IMR-90 (cell line): ENCODE data around the gene TMEM131. TPM values are rescaled to one million over a fixed set of nuclear protein-coding genes. Genes with fewer than 3 reads are reported as not detected.

Experiments used
- ATAC-seq: fragments of 200-7000 bp; cut with Tn5 transposase; 2 replicates; pipeline ENCODE4 v1.9.1; 2020; ENCODE audit warnings: low read depth, mild to moderate bottlenecking, moderate library complexity
- BruUV-seq: library from RNA; stranded (reverse); fragments of 400-500 nt; replicated peaks from 2 replicates; lab custom pipeline; 2021; lab: Mats Ljungman, UMichigan
- CTCF ChIA-PET: fragments of 300-600 bp; formaldehyde crosslinking; extraction: SDS; loops from one replicate; lab custom pipeline; 2021; ENCODE audit warnings: antibody characterized with exemption; lab: Yijun Ruan, JAX
- POLR2A ChIA-PET: fragments of 300-600 bp; sonication (Branson Sonifier 250); formaldehyde crosslinking; loops from one replicate; lab custom pipeline; 2022; ENCODE audit warnings: antibody characterized with exemption; ENCODE audit not compliant: unreplicated experiment; lab: Charles Lee
- DNase-seq: peaks from one replicate; pipeline ENCODE4 v3.0.0; 2013
- H2AFZ ChIP-seq: replicated peaks from 2 replicates; pipeline ENCODE3; 2013; ENCODE audit warnings: low read length, mild to moderate bottlenecking; ENCODE audit not compliant: poor library complexity
- H2AK5ac ChIP-seq: 2 replicates; pipeline ENCODE4 v1.6.1; 2013; ENCODE audit warnings: low read depth, low read length, inconsistent platforms
- H2AK9ac ChIP-seq: replicated peaks from 2 replicates; pipeline ENCODE3; 2013; ENCODE audit warnings: mild to moderate bottlenecking, low read depth, low read length, moderate library complexity; ENCODE audit not compliant: poor library complexity
- H2BK120ac ChIP-seq: 2 replicates; pipeline ENCODE4 v1.6.1; 2013; ENCODE audit warnings: low read depth, low read length, inconsistent platforms
- H2BK15ac ChIP-seq: 3 replicates; pipeline ENCODE4 v1.6.1; 2013; ENCODE audit warnings: low read depth, low read length, inconsistent platforms
- H2BK20ac ChIP-seq: 2 replicates; pipeline ENCODE4 v1.6.1; 2013; ENCODE audit warnings: low read depth, mild to moderate bottlenecking, inconsistent platforms, low read length, moderate library complexity
- H2BK5ac ChIP-seq: 2 replicates; pipeline ENCODE4 v1.6.1; 2013; ENCODE audit warnings: mild to moderate bottlenecking, low read depth, low read length, inconsistent platforms; ENCODE audit not compliant: poor library complexity, severe bottlenecking
- H3K14ac ChIP-seq: replicated peaks from 2 replicates; pipeline ENCODE4 v1.6.1; 2013; ENCODE audit warnings: low read depth, low read length, inconsistent platforms
- H3K18ac ChIP-seq: 2 replicates; pipeline ENCODE4 v1.6.1; 2013; ENCODE audit warnings: low read depth, low read length, control low read depth
- H3K23ac ChIP-seq: 2 replicates; pipeline ENCODE4 v1.6.1; 2013; ENCODE audit warnings: low read depth, low read length, inconsistent platforms
- H3K27ac ChIP-seq: 2 replicates; pipeline ENCODE4 v1.5.1; 2013; ENCODE audit warnings: mild to moderate bottlenecking, control low read depth, low read length; ENCODE audit not compliant: insufficient read depth
- H3K27me3 ChIP-seq: 2 replicates; pipeline ENCODE4 v1.6.1; 2013; ENCODE audit warnings: low read length; ENCODE audit not compliant: control insufficient read depth, insufficient read depth
- H3K36me3 ChIP-seq: 2 replicates; pipeline ENCODE4 v1.6.1; 2013; ENCODE audit warnings: low read length, mixed read lengths; ENCODE audit not compliant: control insufficient read depth, insufficient read depth
- H3K4ac ChIP-seq: 2 replicates; pipeline ENCODE4 v1.6.1; 2013; ENCODE audit warnings: low read depth, low read length, inconsistent platforms
- H3K4me1 ChIP-seq: 2 replicates; pipeline ENCODE4 v1.6.1; 2013; ENCODE audit warnings: low read length, mixed read lengths; ENCODE audit not compliant: control insufficient read depth, insufficient read depth
- H3K4me2 ChIP-seq: 2 replicates; pipeline ENCODE4 v1.6.1; 2013; ENCODE audit warnings: low read depth, mild to moderate bottlenecking, control low read depth, low read length, moderate library complexity
- H3K4me3 ChIP-seq: 2 replicates; pipeline ENCODE4 v1.5.1; 2013; ENCODE audit warnings: low read depth, mild to moderate bottlenecking, control low read depth, low read length, moderate library complexity; ENCODE audit not compliant: insufficient read depth
- H3K56ac ChIP-seq: 2 replicates; pipeline ENCODE4 v1.6.1; 2013; ENCODE audit warnings: low read length, inconsistent platforms; ENCODE audit not compliant: insufficient read depth; ENCODE audit errors: extremely low read depth
- H3K79me1 ChIP-seq, 2 experiments: 2 replicates each; pipeline ENCODE4 v1.6.1; 2013; ENCODE audit warnings: low read length in 2 of 2, inconsistent platforms in 1 of 2, low read depth in 1 of 2
- H3K9ac ChIP-seq: 2 replicates; pipeline ENCODE4 v1.6.1; 2013; ENCODE audit warnings: low read depth, low read length, control low read depth
- H3K9me1 ChIP-seq: 2 replicates; pipeline ENCODE4 v1.6.1; 2013; ENCODE audit warnings: low read length, inconsistent platforms; ENCODE audit not compliant: insufficient read depth
- H3K9me3 ChIP-seq: 2 replicates; pipeline ENCODE4 v1.6.1; 2013; ENCODE audit warnings: low read length; ENCODE audit not compliant: control insufficient read depth, insufficient read depth
- H4K20me1 ChIP-seq: 2 replicates; pipeline ENCODE4 v1.6.1; 2013; ENCODE audit warnings: low read length, inconsistent platforms; ENCODE audit not compliant: insufficient read depth
- H4K5ac ChIP-seq: 2 replicates; pipeline ENCODE4 v1.6.1; 2013; ENCODE audit warnings: mild to moderate bottlenecking, low read depth, low read length, control low read depth
- H4K8ac ChIP-seq, 2 experiments: 2 replicates each; pipeline ENCODE4 v1.6.1; 2013; ENCODE audit warnings: low read depth in 2 of 2, low read length in 2 of 2, control low read depth in 1 of 2, inconsistent platforms in 1 of 2
- H4K91ac ChIP-seq: 2 replicates; pipeline ENCODE4 v1.6.1; 2013; ENCODE audit warnings: low read depth, low read length, inconsistent platforms; ENCODE audit not compliant: insufficient read depth
- BHLHE40 ChIP-seq: fragments of 150-350 bp; IDR thresholded peaks from 2 replicates; pipeline ENCODE4 v1.6.1; 2016; ENCODE audit warnings: mild to moderate bottlenecking, low read depth, low read length
- CEBPB ChIP-seq: IDR thresholded peaks from 2 replicates; pipeline ENCODE4 v1.6.1; 2012; ENCODE audit warnings: low read depth, low read length, improper control_type of control experiment
- CHD1 ChIP-seq: IDR thresholded peaks from 2 replicates; pipeline ENCODE4 v1.6.1; 2012; ENCODE audit warnings: low read depth, low read length, improper control_type of control experiment
- ELK1 ChIP-seq: fragments of 150-350 bp; IDR thresholded peaks from 2 replicates; pipeline ENCODE4 v1.6.1; 2016; ENCODE audit warnings: low read depth, mild to moderate bottlenecking, low read length, moderate library complexity, borderline replicate concordance
- FOS ChIP-seq: fragments of 150-350 bp; IDR thresholded peaks from 2 replicates; pipeline ENCODE4 v1.6.1; 2016; ENCODE audit warnings: low read depth, low read length
- MAFK ChIP-seq: IDR thresholded peaks from 2 replicates; pipeline ENCODE4 v1.6.1; 2012; ENCODE audit warnings: low read depth, low read length, improper control_type of control experiment
- MAZ ChIP-seq: IDR thresholded peaks from 2 replicates; pipeline ENCODE4 v1.6.1; 2012; ENCODE audit warnings: low read depth, mild to moderate bottlenecking, low read length, improper control_type of control experiment, moderate library complexity, borderline replicate concordance
- MXI1 ChIP-seq: IDR thresholded peaks from 2 replicates; pipeline ENCODE4 v1.6.1; 2012; ENCODE audit warnings: low read depth, mild to moderate bottlenecking, low read length, moderate library complexity, borderline replicate concordance
- NFE2L2 ChIP-seq: fragments of 150-350 bp; IDR thresholded peaks from 2 replicates; pipeline ENCODE4 v1.6.1; 2016; ENCODE audit warnings: low read depth, mild to moderate bottlenecking, low read length
- POLR2A ChIP-seq: IDR thresholded peaks from 2 replicates; pipeline ENCODE4 v1.6.1; 2012; ENCODE audit warnings: mild to moderate bottlenecking, low read depth, low read length
- RAD21 ChIP-seq: IDR thresholded peaks from 2 replicates; pipeline ENCODE4 v1.6.1; 2012; ENCODE audit warnings: low read length, improper control_type of control experiment
- RCOR1 ChIP-seq: IDR thresholded peaks from 2 replicates; pipeline ENCODE4 v1.6.1; 2012; ENCODE audit warnings: mild to moderate bottlenecking, low read length, improper control_type of control experiment; ENCODE audit not compliant: insufficient replicate concordance
- RFX5 ChIP-seq: IDR thresholded peaks from 2 replicates; pipeline ENCODE4 v1.8.0; 2012; ENCODE audit warnings: low read depth, mild to moderate bottlenecking, low read length, moderate library complexity
- SMC3 ChIP-seq: fragments of 150-350 bp; IDR thresholded peaks from 2 replicates; pipeline ENCODE4 v1.6.1; 2016; ENCODE audit warnings: low read depth, mild to moderate bottlenecking, antibody characterized with exemption, low read length, moderate library complexity
- WGBS, 2 experiments: methylation state at CpG; one replicate each; pipeline versions ENCODE4 v1.1.5 to v1.1.7; 2013; ENCODE audit warnings: missing lambda C conversion rate in 2 of 2; ENCODE audit not compliant: insufficient read length in 1 of 2; ENCODE audit errors: extremely low coverage in 2 of 2; 5-methylcytosine and 5-hydroxymethylcytosine counted together
- dilution Hi-C: fragments of 300-500 bp; cut with HindIII; formaldehyde crosslinking; loops from one replicate; pipeline ENCODE4 v1.14.3; 2018; ENCODE audit warnings: low sequenced_read_pairs; ENCODE audit not compliant: unreplicated experiment
- in situ Hi-C: fragments of 300-500 bp; cut with MboI; formaldehyde crosslinking; loops from 3 replicates; pipeline ENCODE4 v1.14.3; 2019; ENCODE audit warnings: low sequenced_read_pairs, inconsistent platforms, mixed read lengths
- intact Hi-C: fragments of 100-400 bp; cut with micrococcal nuclease; formaldehyde crosslinking; loops from 2 replicates; pipeline ENCODE4 v1.10.0; 2022
- polyA plus RNA-seq, 3 experiments: library from polyadenylated mRNA; depleted of rRNA; stranded (reverse); fragments of >200 nt; gene quantifications; 2 replicates each; pipeline ENCODE4 v1.2.3, GENCODE V29; 2012; ENCODE audit warnings: low replicate concordance in 1 of 3
- total RNA-seq: library from RNA; depleted of rRNA; stranded (reverse); fragments of >200 nt; gene quantifications from 2 replicates; pipeline ENCODE4 v1.2.3, GENCODE V29; 2012
- TF ChIP-seq, protein P1 (sequence below): conservative IDR thresholded peaks from 2 replicates; pipeline ENCODE4 v1.5.1; 2012; ENCODE audit warnings: mild to moderate bottlenecking, low read depth, low read length, improper control_type of control experiment
- TF ChIP-seq, protein P2 (sequence below): fragments of 150-350 bp; IDR thresholded peaks from 2 replicates; pipeline ENCODE4 v1.6.1; 2017; ENCODE audit warnings: mild to moderate bottlenecking, antibody characterized with exemption, low read length, low read depth

TMEM131 gene
- total and polyA plus RNA-seq, 2 of the 4 experiments (the other 2 are of a cell fraction) = 13.3 to 14.0 TPM

DNA sequence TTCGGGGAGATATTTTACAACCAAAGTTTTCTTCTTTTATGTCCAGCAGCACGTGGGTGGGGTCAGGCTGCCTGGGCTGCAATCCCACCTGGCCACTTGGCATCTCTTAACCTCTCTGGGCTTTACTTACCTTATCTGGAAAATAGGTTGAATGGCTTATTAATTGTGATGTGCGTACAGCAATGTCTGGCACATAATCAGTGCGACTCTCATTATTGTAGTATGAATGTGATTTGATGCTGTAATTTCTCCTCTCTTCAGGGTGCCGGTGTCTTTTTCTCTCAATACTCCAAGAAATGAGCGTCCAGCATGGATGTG is 284.4 kb downstream of the TMEM131 start:
- in situ Hi-C loops = no loop called here
- Histone ChIP-seq H2BK20ac (no peak overlapping the region), H3K36me3 (no peaks in the 10 kb centered on the region), H3K9ac (no peak overlapping the region), H4K20me1 (no peaks in the 10 kb centered on the region; the same call in 1 of the 2 replicates), H3K9me1 (no peaks in the 10 kb centered on the region), H3K14ac (no peak overlapping the region), H4K8ac (no peak overlapping the region), H4K5ac (no peak overlapping the region), H4K91ac (no peak overlapping the region), H3K18ac (no peak overlapping the region), H3K27ac (no peak overlapping the region), H2AK9ac (no peak overlapping the region), H2AFZ (no peak overlapping the region), H3K4me3 (no peak overlapping the region), H2BK5ac (no peak overlapping the region), H3K23ac (no peak overlapping the region), H2AK5ac (no peak overlapping the region), H3K79me1 (no peaks in the 10 kb centered on the region), H3K27me3 (peaks cover 23% of the 10 kb centered on the region), H2BK15ac (no peak overlapping the region), H2BK120ac (no peak overlapping the region), H3K9me3 (no peaks in the 10 kb centered on the region), H3K56ac (no peak overlapping the region), H3K4me2 (no peak overlapping the region), H3K4me1 (no peaks in the 10 kb centered on the region), H3K4ac (no peak overlapping the region)
- WGBS, 2 experiments = no CpG with 5 or more reads among the region's 6 CpGs
- DNase-seq (no peak), ATAC-seq (no peak)
- CTCF ChIA-PET = interaction anchor here (0.7 kb wide), 1 partner anchor 11 kb away, joined by 3 read pairs; no protein-coding TSS in a partner anchor
- intact Hi-C loops = no loop called here
- dilution Hi-C loops = no loop called here
- BruUV-seq = no TSS peak
- TF ChIP-seq FOS (no peak), SMC3 (no peak), MXI1 (no peak), BHLHE40 (no peak), POLR2A (no peak), CEBPB (no peak), RCOR1 (no peak), RAD21 (no peak), CHD1 (no peak), RFX5 (no peak), MAZ (no peak), MAFK (no peak), ELK1 (no peak), NFE2L2 (no peak)
- TF ChIP-seq, protein P1, sequence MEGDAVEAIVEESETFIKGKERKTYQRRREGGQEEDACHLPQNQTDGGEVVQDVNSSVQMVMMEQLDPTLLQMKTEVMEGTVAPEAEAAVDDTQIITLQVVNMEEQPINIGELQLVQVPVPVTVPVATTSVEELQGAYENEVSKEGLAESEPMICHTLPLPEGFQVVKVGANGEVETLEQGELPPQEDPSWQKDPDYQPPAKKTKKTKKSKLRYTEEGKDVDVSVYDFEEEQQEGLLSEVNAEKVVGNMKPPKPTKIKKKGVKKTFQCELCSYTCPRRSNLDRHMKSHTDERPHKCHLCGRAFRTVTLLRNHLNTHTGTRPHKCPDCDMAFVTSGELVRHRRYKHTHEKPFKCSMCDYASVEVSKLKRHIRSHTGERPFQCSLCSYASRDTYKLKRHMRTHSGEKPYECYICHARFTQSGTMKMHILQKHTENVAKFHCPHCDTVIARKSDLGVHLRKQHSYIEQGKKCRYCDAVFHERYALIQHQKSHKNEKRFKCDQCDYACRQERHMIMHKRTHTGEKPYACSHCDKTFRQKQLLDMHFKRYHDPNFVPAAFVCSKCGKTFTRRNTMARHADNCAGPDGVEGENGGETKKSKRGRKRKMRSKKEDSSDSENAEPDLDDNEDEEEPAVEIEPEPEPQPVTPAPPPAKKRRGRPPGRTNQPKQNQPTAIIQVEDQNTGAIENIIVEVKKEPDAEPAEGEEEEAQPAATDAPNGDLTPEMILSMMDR = no peak
- TF ChIP-seq, protein P2, sequence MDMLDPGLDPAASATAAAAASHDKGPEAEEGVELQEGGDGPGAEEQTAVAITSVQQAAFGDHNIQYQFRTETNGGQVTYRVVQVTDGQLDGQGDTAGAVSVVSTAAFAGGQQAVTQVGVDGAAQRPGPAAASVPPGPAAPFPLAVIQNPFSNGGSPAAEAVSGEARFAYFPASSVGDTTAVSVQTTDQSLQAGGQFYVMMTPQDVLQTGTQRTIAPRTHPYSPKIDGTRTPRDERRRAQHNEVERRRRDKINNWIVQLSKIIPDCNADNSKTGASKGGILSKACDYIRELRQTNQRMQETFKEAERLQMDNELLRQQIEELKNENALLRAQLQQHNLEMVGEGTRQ = no peak
- POLR2A ChIA-PET = no interaction called here
